ENCODE measurements around the gene PNMA8B.
"Not testable (repeated sequence)": the region's sequence is repeated elsewhere in the genome, so short reads cannot be mapped to it uniquely, and the experiment has no call there.

GRCh38 chr19:46522988-46523387, 27.3 kb upstream of the PNMA8B start:
- not testable (repeated sequence) for TF ChIP-seq CTCF, EP300 (IDR thresholded peaks at IDR 0.05)
